HG02852 (cell line): ENCODE measurements around the gene TMEM178B.

Experiments used
- ATAC-seq: cut with Tn5 transposase; IDR thresholded peaks from one replicate; pipeline ENCODE4 v1.9.1; 2021; ENCODE audit warnings: mild to moderate bottlenecking, moderate library complexity; ENCODE audit not compliant: unreplicated experiment

Gene TMEM178B

DNA sequence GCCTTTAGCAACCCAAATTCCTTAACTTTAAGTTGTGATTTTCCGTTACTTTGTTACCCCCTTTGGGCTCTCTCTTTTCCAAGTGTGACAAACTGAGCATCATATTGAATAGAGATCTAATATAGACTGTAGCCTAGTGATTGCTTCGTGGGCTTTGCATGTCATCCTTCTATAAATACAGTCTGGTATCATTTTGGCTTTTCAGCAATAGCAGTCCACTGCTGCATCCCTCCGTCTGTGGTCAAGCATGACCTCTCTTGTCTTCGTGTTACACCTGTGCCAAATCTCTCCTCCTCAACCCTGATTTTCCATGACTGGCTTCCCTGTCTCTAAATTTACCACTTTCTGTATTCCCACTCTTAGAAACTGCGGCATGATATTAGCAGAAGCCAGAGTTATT is 423.5 kb downstream of the TMEM178B start:
- ATAC-seq: no peak

DNA sequence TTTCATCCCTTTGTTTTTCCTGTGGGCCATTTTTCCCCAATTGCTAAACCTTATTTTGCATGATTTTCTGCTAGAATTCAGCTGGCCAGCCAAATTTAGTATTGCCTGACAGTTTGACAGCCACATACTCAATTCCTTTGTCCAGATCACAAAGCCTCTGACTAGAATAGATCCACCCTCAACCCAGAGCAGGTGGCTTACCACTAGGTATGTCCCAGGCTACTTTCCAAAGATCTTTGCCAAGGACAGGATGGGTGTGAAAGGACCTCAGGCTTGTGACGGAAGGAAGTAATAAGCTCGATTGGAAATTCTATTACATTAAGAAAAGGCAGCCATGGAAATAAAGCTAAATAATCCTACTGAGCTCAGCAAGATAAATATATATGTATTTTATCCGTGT is 426.7 kb downstream of the TMEM178B start:
- no peak for ATAC-seq

DNA sequence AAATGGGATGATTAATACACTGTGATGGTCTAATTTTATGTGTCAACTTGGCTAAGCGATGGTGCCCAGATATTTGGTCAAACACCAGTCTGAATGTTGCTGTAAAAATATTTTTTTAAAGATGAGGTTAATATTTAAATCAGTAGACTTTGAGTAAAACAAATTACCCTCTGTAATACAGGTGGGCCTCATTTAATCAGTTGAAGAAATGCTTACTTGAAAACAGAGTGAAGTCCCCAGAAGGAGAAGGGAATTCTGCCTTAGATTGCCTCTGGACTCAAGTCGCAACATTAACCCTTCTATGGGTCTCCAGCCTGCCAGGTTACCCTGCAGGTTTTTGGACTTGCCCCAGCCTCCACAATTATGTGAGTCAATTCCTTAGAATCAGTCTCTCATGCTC is 427.6 kb downstream of the TMEM178B start:
- no peak for ATAC-seq

DNA sequence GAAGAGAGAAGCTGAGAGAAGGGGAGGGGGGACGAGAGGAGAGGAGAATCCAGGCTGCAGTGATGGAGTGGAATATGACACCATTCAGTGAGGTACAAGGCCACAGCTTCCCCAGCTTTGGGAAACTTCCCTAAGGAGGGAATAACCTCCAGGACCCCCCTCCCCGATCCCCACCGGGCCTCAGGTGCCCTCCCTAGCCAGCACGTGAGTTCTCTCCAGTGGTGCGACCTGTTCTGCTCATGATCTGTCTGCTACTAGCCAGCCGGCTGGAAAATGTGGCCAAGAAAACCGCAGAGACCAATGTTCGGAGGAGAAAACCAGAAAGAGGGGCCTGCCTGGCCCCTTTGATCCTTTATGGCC is 437.4 kb downstream of the TMEM178B start:
- ATAC-seq: no peak

DNA sequence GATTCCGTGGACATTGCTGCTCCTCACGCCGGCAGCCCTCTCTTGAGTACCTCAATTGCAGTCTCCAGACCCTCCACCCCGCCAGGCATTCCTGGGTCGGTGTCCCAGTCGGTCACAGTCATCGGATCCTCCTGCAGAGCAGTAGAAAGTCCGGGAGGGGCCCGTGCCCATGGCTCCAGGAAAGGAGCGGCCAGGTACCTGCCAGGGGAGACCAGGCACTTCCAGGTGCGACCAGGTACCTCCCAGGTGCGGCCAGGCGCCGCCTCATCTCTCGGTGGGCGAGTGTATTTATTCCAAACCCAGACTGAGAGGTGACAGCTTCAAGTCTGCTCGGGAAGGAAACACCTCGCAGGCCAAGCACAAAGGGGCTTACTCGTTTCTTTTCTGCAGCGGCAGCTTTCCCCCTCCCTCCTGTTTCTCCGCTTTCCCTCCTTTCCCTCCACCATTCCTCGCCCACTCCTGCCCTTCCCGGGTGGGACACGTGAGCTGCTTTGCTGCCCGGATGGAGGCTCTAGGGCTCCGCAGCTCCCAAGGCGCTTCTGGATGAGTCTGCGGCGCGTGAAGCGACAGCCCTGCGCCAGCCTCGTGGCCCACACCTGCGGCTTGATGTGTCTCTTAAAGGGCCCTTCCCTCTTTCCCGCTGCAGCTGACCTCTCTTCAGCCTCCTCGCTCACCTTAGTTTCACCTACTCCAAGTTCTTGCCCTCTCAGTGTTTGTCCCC is 438.0 kb downstream of the TMEM178B start:
- ATAC-seq: no peak

DNA sequence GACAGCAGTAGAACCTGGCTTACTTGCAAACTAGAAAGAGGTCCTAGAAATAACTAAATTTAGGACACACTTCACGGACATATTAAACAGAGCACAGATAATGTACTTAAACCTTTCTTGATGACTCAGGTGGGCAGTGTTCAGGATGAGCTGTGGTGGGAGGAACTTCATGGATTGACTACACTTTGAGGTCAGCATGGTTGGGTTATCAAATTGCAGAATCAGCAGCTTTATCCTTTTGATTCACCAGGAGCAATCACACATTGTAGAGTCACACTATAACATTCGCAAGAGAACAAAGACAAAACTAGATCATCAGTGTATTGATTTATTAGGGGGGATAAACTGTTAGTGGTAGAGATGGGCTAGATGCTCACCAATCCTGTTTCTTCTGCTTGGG is 438.7 kb downstream of the TMEM178B start:
- no peak for ATAC-seq

DNA sequence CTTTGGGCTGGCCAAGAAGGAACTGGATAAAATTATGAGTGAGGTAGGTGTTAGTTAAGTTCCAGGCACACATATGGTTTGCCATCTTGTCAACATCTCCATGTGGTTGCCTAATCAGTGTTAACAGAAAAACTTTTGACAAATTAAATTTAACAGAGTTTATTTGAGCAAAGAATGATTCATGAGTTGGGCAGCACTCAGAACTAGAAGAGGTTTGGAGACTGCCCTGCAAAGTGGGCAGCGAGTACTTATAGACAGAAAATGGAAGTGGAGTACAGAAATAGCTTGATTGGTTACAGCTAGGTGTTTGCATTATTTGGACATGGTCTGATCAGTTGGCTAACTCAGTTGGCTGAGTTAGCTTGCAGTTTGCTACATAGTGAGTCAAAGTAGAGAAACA is 439.9 kb downstream of the TMEM178B start:
- no peak for ATAC-seq

DNA sequence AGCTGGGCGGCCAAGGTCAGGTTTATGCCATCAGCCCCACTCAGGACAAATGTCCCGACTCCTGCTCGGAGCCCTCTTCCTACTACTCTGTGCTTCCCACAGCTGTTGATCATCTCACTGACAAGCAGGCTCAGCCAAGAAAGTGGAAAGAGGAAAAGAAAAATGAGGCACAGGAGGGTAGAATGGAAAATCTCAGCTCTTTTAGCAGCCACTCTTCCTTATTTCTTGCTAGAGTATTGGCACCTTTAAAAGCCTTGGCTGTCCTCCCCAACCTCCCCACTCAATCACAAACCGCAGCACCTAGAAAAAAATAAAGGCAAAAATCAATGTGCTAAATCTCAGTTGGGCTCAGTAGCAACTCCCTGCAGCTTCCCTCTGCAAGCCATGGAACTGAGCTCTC is 442.1 kb downstream of the TMEM178B start:
- ATAC-seq: no peak

DNA sequence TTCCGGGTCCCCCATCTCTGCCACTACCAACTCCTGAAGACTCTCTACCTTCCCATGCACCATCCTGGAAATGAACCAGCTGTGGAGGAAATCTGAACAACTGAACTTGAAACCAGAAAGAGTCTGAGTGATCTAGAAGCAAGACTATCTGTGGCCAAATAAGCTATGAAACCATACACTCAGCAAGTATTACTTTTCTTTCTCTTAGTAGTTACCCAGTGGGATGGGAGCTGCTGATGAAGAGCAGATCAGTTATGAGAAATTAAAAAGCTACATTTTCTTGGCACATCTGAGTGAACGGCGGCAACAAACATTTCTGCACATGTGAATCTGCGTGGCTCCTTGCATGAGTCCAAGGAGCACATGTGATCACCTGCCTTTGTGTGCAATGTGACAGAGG is 445.8 kb downstream of the TMEM178B start:
- ATAC-seq: no peak

DNA sequence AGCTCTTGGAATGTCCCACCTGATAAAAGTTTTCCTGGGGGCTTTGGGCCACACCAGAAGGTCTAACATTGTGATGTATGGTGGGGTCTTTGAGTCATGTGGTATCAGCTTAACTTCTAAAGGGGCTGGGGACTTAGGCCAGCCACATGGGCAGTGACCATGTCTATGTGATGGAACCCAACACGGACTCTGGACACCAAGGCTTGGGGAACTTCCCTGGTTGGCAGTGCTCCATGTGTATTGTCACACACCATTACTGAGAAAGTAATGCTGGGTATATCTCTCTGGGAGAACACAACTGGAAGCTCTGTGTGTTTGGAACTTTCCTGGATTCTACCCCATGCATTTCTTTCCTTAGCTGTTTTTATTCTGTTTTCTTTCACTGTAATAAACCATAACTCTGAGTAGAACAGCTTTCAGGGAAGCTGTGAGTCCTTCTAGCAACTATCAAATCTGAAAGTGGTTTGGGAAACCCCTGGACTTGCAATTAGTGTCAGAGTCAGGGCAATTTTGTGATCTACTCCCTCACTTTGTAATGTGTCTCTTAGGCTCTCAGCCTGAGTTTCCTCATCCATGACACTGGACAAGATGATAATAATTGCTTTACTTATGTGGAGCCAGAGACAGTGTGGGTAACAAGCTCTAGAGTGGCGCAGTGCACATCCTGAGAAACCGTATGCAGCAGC is 448.9 kb downstream of the TMEM178B start:
- ATAC-seq: no peak

DNA sequence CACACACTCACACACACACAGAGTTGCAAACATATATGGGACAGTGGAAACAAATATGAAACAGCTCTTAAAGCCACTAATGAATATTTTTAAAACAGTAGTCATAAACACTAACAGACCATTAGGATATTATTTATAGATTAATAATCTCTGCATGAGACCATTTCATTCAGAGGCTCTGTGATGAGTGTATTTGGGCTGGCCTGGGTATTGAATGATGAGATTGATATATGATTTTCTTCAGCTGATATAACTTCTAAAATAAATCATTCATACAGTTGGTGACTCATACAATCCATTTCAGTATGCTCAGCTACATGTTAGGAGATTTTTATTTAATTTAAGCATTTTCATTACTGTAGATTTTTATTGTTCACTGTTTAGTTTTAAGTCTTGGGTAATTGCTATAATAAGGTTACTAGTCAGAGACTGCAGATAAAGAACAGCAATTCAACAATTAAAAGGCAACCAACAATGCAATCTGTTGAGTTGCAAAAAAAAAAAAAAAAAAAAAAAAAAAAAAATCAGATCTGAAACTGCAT is 452.2 kb downstream of the TMEM178B start:
- ATAC-seq: no peak

DNA sequence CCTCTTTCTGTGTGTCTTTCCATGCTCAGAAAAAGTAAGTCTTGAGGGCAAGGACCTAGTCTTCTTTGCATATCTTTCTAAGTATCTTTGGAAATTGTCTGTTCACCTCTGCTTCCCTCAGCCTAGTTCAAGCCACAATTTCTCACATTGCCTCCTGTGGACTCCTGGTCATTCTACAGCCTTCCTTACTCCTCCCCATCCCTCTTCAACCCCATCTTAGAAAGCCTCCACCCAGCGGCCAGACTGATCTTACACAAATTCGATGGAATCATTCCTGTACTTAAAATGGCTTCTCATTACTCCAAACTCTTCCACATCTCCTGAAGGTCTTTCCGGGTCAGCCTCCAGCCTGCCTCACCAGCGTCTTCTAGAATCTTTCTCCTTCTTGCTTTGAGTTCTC is 453.2 kb downstream of the TMEM178B start:
- ATAC-seq: no peak

DNA sequence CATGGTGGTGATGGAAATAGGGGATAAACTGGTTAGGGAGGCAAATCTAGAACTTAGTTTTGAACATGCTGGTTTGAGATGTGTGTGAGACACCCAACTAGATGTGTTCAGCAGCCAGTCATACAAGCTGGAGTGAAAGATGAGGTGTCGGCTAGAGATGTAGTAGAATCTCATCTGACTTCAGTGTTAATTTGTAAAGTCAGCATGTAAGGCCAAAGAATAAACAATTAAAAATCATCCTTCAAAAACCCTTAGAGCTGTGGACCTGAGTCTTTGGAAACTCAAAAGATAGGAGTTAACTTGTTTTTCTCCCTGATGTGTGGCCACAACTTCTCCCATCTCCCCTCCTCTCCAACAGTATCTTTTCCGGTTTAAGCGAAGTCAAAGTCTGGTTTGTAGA is 454.5 kb downstream of the TMEM178B start:
- no peak for ATAC-seq
